H9 (cell line): ENCODE results near the gene DAB2IP. TPM values are rescaled to one million over a fixed set of nuclear protein-coding genes. Genes with fewer than 3 reads are reported as not detected.

Experiments
- DNase-seq: peaks from one replicate; pipeline ENCODE4 v3.0.0-alpha.2; 2017
- H2AFZ ChIP-seq: one replicate; pipeline ENCODE4 v1.6.1; 2013; ENCODE audit warnings: mild to moderate bottlenecking, low read length, control low read depth, moderate library complexity
- H2AK5ac ChIP-seq: 2 replicates; pipeline ENCODE4 v1.6.1; 2013; ENCODE audit warnings: low read length, control low read depth, mixed read lengths; ENCODE audit not compliant: insufficient read length
- H2BK120ac ChIP-seq: one replicate; pipeline ENCODE4 v1.6.1; 2013; ENCODE audit warnings: low read depth, mild to moderate bottlenecking, low read length, control low read depth, inconsistent platforms; ENCODE audit not compliant: poor library complexity, severe bottlenecking
- H2BK12ac ChIP-seq: 2 replicates; pipeline ENCODE4 v1.6.1; 2013; ENCODE audit warnings: low read length, control low read depth, mixed read lengths, low read depth; ENCODE audit not compliant: insufficient read length
- H2BK15ac ChIP-seq: 2 replicates; pipeline ENCODE4 v1.6.1; 2013; ENCODE audit warnings: low read depth, low read length, control low read depth
- H2BK20ac ChIP-seq: one replicate; pipeline ENCODE4 v1.6.1; 2013; ENCODE audit warnings: low read depth, mild to moderate bottlenecking, low read length, control low read depth, inconsistent platforms; ENCODE audit not compliant: poor library complexity, severe bottlenecking
- H2BK5ac ChIP-seq: 2 replicates; pipeline ENCODE4 v1.6.1; 2013; ENCODE audit warnings: low read length, control low read depth, mixed read lengths; ENCODE audit not compliant: insufficient read length
- H3K14ac ChIP-seq: 2 replicates; pipeline ENCODE4 v1.6.1; 2013; ENCODE audit warnings: low read length, control low read depth; ENCODE audit not compliant: insufficient read depth
- H3K18ac ChIP-seq: 2 replicates; pipeline ENCODE4 v1.6.1; 2013; ENCODE audit warnings: low read depth, mild to moderate bottlenecking, mixed read lengths, low read length, control low read depth; ENCODE audit not compliant: insufficient read length
- H3K23ac ChIP-seq: 2 replicates; pipeline ENCODE4 v1.6.1; 2013; ENCODE audit warnings: low read length, control low read depth, mixed read lengths, low read depth; ENCODE audit not compliant: insufficient read length
- H3K23me2 ChIP-seq: 2 replicates; pipeline ENCODE4 v1.6.1; 2013; ENCODE audit warnings: low read depth, mild to moderate bottlenecking, mixed read lengths, low read length, control low read depth; ENCODE audit not compliant: insufficient read length, poor library complexity, severe bottlenecking
- H3K27ac ChIP-seq: 2 replicates; pipeline ENCODE4 v1.5.1; 2013; ENCODE audit warnings: low read length, control low read depth, mixed read lengths, low read depth; ENCODE audit not compliant: insufficient read length
- H3K27me3 ChIP-seq: 2 replicates; pipeline ENCODE4 v1.6.1; 2013; ENCODE audit warnings: low read length, control low read depth, inconsistent platforms; ENCODE audit not compliant: insufficient read depth
- H3K4ac ChIP-seq: 2 replicates; pipeline ENCODE4 v1.6.1; 2013; ENCODE audit warnings: low read depth, mild to moderate bottlenecking, control low read depth, inconsistent platforms, low read length, moderate library complexity
- H3K4me1 ChIP-seq: 2 replicates; pipeline ENCODE4 v1.6.1; 2013; ENCODE audit warnings: low read length, control low read depth, inconsistent platforms; ENCODE audit not compliant: insufficient read depth
- H3K4me2 ChIP-seq: 2 replicates; pipeline ENCODE4 v1.6.1; 2013; ENCODE audit warnings: low read length, control low read depth, mixed read lengths; ENCODE audit not compliant: insufficient read length, insufficient read depth
- H3K56ac ChIP-seq: 2 replicates; pipeline ENCODE4 v1.6.1; 2013; ENCODE audit warnings: low read depth, mild to moderate bottlenecking, mixed read lengths, low read length, control low read depth; ENCODE audit not compliant: insufficient read length
- H3K79me1 ChIP-seq: 2 replicates; pipeline ENCODE4 v1.6.1; 2013; ENCODE audit warnings: low read depth, mild to moderate bottlenecking, moderate library complexity, low read length, control low read depth, inconsistent platforms; ENCODE audit not compliant: insufficient read depth, poor library complexity, severe bottlenecking
- H3K79me2 ChIP-seq: 2 replicates; pipeline ENCODE4 v1.6.1; 2013; ENCODE audit warnings: low read length, control low read depth, inconsistent platforms; ENCODE audit not compliant: insufficient read depth
- H3K9ac ChIP-seq: 2 replicates; pipeline ENCODE4 v1.6.1; 2013; ENCODE audit warnings: low read length, control low read depth, mixed read lengths; ENCODE audit not compliant: insufficient read length; ENCODE audit errors: extremely low read depth
- H3K9me3 ChIP-seq: one replicate; pipeline ENCODE4 v1.6.1; 2013; ENCODE audit warnings: low read depth, low read length, inconsistent platforms; ENCODE audit not compliant: control insufficient read depth
- H3T11ph ChIP-seq: one replicate; pipeline ENCODE4 v1.6.1; 2013; ENCODE audit warnings: mild to moderate bottlenecking, low read length, control low read depth, inconsistent platforms
- H4K20me1 ChIP-seq: one replicate; pipeline ENCODE4 v1.6.1; 2013; ENCODE audit not compliant: control insufficient read depth, insufficient read length, insufficient read depth
- H4K5ac ChIP-seq: 2 replicates; pipeline ENCODE4 v1.6.1; 2013; ENCODE audit warnings: low read depth, mild to moderate bottlenecking, mixed read lengths, low read length, control low read depth; ENCODE audit not compliant: insufficient read length
- H4K8ac ChIP-seq: replicated peaks from 2 replicates; pipeline ENCODE4 v1.6.1; 2013; ENCODE audit warnings: low read length, control low read depth, mixed read lengths, low read depth; ENCODE audit not compliant: insufficient read length
- H4K91ac ChIP-seq: 2 replicates; pipeline ENCODE4 v1.6.1; 2013; ENCODE audit warnings: low read depth, mild to moderate bottlenecking, moderate library complexity, mixed read lengths, low read length, control low read depth; ENCODE audit not compliant: insufficient read length
- H3K27ac Mint-ChIP-seq, 3 experiments: 2 replicates in 2 of 3; 3 replicates in 1 of 3; pipeline ENCODE4 v1.8.0; 2020 to 2021; ENCODE audit warnings: mixed read lengths in 3 of 3, mild to moderate bottlenecking in 1 of 3, moderate library complexity in 1 of 3
- H3K27me3 Mint-ChIP-seq: 2 replicates; pipeline ENCODE4 v1.8.0; 2021; ENCODE audit warnings: low read depth, mild to moderate bottlenecking, moderate library complexity, mixed read lengths
- H3K36me3 Mint-ChIP-seq, 3 experiments: 2 replicates in 2 of 3; 3 replicates in 1 of 3; pipeline ENCODE4 v1.8.0; 2020 to 2021; ENCODE audit warnings: low read depth in 3 of 3, mixed read lengths in 3 of 3; ENCODE audit not compliant: insufficient read depth in 1 of 3
- H3K4me1 Mint-ChIP-seq, 2 experiments: 2 replicates each; pipeline ENCODE4 v1.8.0; 2020; ENCODE audit warnings: mixed read lengths in 2 of 2
- H3K4me3 Mint-ChIP-seq, 2 experiments: 2 replicates in 1 of 2; 3 replicates in 1 of 2; pipeline ENCODE4 v1.8.0; 2020 to 2021; ENCODE audit warnings: mild to moderate bottlenecking in 2 of 2, mixed read lengths in 2 of 2, moderate library complexity in 1 of 2
- H3K9me3 Mint-ChIP-seq, 2 experiments: 2 replicates in 1 of 2; 3 replicates in 1 of 2; pipeline ENCODE4 v1.8.0; 2020; ENCODE audit warnings: mild to moderate bottlenecking in 2 of 2, mixed read lengths in 2 of 2, moderate library complexity in 1 of 2
- WGBS: extraction: QIAGEN DNeasy Blood & Tissue Kit; methylation state at CpG from one replicate; pipeline ENCODE4 v1.1.7; 2013; ENCODE audit warnings: missing lambda C conversion rate, low lambda C conversion rate, mixed read lengths; ENCODE audit not compliant: insufficient read length; ENCODE audit errors: extremely low coverage; 5-methylcytosine and 5-hydroxymethylcytosine counted together
- total RNA-seq: library from RNA; stranded (reverse); gene quantifications from 2 replicates; pipeline ENCODE4 v1.2.1, GENCODE V29; 2021
- TF ChIP-seq, protein P1 (sequence below): fragments of 200-600 bp; sonication (generic); conservative IDR thresholded peaks from 3 replicates; pipeline ENCODE4 v1.8.0; 2021; ENCODE audit warnings: antibody characterized with exemption, mild to moderate bottlenecking

Gene DAB2IP
- total RNA-seq, 1 experiment from 2014 or later = 22.6 TPM

DNA sequence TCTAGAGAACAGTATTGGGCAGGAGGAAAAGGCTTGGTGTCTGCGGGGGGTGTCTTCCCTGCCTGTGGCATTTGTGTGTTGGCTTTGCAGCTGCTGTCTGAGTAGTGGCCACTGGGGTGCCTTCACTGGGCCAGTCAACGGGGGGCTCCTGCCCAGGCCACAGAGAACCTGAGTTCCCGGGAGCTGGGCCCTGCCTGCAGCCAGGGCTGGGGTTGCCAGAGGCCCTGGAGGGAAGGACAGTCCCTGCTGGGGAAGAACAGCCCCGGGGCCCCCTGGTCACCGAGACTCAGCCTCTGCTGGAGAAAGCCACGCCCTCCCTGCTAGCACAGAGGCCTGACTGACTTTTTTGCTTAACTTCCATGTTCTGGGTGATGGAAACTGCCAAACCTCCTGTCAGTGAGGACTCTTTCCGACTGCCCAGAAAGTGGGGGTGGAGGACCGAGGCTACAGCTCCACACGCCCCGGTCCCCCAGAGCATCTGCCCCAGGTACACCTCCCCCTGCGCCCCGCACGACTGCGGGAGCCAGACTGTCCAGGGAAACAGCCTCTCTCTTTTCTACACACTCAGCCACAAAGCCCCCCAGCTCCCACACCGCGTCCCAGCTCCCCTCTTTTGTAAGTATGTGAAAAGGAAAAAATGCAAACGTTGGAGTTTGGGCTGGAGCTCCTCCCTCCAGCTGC, 133.4 kb downstream of the DAB2IP start:
- Histone ChIP-seq H2AK5ac (no peak overlapping the region), H3K27ac (no peak overlapping the region), H4K8ac (no peak overlapping the region), H3K9ac (no peak overlapping the region), H2AFZ (no peak overlapping the region), H3K27me3 (no peaks in the 10 kb centered on the region), H3K79me1 (no peaks in the 10 kb centered on the region), H3K14ac (no peak overlapping the region), H3K4ac (no peak overlapping the region), H3K4me2 (no peak overlapping the region), H2BK20ac (no peak overlapping the region), H3K18ac (no peak overlapping the region), H2BK5ac (no peak overlapping the region), H4K91ac (no peak overlapping the region), H3K56ac (no peak overlapping the region), H2BK12ac (no peak overlapping the region), H3K23me2 (no peaks in the 10 kb centered on the region), H3K4me1 (peaks cover 2% of the 10 kb centered on the region; the same call in 1 of the 2 replicates), H3K9me3 (no peaks in the 10 kb centered on the region), H3T11ph (no peak overlapping the region), H4K5ac (no peak overlapping the region), H4K20me1 (no peaks in the 10 kb centered on the region), H2BK15ac (no peak overlapping the region), H3K23ac (no peak overlapping the region), H2BK120ac (no peak overlapping the region), H3K79me2 (no peaks in the 10 kb centered on the region)
- peaks cover 45 to 51% of the 10 kb centered on the region in 2 experiments for H3K4me1 Mint-ChIP-seq
- peaks cover 0 to 4% of the 10 kb centered on the region in 2 experiments; a peak in 1 of 5 replicates for H3K9me3 Mint-ChIP-seq
- H3K27ac Mint-ChIP-seq = peak overlapping the region in 2 of 3 experiments; percentile 57 to 81; a peak in 3 of 7 replicates
- TF ChIP-seq, protein P1, sequence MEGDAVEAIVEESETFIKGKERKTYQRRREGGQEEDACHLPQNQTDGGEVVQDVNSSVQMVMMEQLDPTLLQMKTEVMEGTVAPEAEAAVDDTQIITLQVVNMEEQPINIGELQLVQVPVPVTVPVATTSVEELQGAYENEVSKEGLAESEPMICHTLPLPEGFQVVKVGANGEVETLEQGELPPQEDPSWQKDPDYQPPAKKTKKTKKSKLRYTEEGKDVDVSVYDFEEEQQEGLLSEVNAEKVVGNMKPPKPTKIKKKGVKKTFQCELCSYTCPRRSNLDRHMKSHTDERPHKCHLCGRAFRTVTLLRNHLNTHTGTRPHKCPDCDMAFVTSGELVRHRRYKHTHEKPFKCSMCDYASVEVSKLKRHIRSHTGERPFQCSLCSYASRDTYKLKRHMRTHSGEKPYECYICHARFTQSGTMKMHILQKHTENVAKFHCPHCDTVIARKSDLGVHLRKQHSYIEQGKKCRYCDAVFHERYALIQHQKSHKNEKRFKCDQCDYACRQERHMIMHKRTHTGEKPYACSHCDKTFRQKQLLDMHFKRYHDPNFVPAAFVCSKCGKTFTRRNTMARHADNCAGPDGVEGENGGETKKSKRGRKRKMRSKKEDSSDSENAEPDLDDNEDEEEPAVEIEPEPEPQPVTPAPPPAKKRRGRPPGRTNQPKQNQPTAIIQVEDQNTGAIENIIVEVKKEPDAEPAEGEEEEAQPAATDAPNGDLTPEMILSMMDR = peak; percentile 30; the same call in 2 of the 3 replicates
- no peak overlapping the region for H3K4me3 Mint-ChIP-seq
- H3K27me3 Mint-ChIP-seq = no peaks in the 10 kb centered on the region; the same call in none of the 2 replicates
- no CpG with 5 or more reads among the region's 17 CpGs for WGBS
- DNase-seq = peak; percentile 64
- H3K36me3 Mint-ChIP-seq = peaks cover 12 to 26% (median 25%) of the 10 kb centered on the region in 3 experiments; a peak in 6 of 7 replicates
